GM19238 (cell line): ENCODE results near the gene UTS2B.

ENCODE experiments used
- DNase-seq: peaks from one replicate; pipeline ENCODE4 v3.0.0; 2011; ENCODE audit warnings: low spot score; ENCODE audit not compliant: insufficient read length

UTS2B gene

GRCh38 chr3:191353022-191353777 lies 22.9 kb upstream of the UTS2B start:
- no peak for DNase-seq

- DNase-seq = no peak
Measured at GRCh38 chr3:191352014-191352413, 21.7 kb upstream of the UTS2B start.

- DNase-seq = no peak
Measured at GRCh38 chr3:191350396-191351090, 20.2 kb upstream of the UTS2B start.

- no peak for DNase-seq
Measured at GRCh38 chr3:191348098-191348497, 17.8 kb upstream of the UTS2B start.

- no peak for DNase-seq
Measured at GRCh38 chr3:191347228-191347627, 16.9 kb upstream of the UTS2B start.

- DNase-seq = no peak
Measured at GRCh38 chr3:191345334-191345733, 15.0 kb upstream of the UTS2B start.

GRCh38 chr3:191343913-191344312 lies 13.6 kb upstream of the UTS2B start:
- no peak for DNase-seq

GRCh38 chr3:191343115-191343514 lies 12.8 kb upstream of the UTS2B start:
- no peak for DNase-seq

GRCh38 chr3:191342411-191342810 lies 12.1 kb upstream of the UTS2B start:
- DNase-seq = no peak

- no peak for DNase-seq
Measured at GRCh38 chr3:191342006-191342405, 11.7 kb upstream of the UTS2B start.

GRCh38 chr3:191340966-191341365 lies 10.6 kb upstream of the UTS2B start:
- DNase-seq = no peak

GRCh38 chr3:191340351-191340750 lies 10.0 kb upstream of the UTS2B start:
- no peak for DNase-seq

GRCh38 chr3:191339316-191339917 lies 9.1 kb upstream of the UTS2B start:
- no peak for DNase-seq

GRCh38 chr3:191338177-191338488 lies 7.8 kb upstream of the UTS2B start:
- DNase-seq = no peak

- DNase-seq = no peak
Measured at GRCh38 chr3:191336833-191337232, 6.5 kb upstream of the UTS2B start.

GRCh38 chr3:191334346-191334893 lies 4.1 kb upstream of the UTS2B start:
- no peak for DNase-seq

- DNase-seq = no peak
Measured at GRCh38 chr3:191333298-191333880, 3.1 kb upstream of the UTS2B start.

GRCh38 chr3:191331388-191331787 lies 1.1 kb upstream of the UTS2B start:
- DNase-seq = no peak

GRCh38 chr3:191330530-191331048 lies 263 bp upstream of the UTS2B start:
- no peak for DNase-seq

- DNase-seq = peak; percentile 72
Measured at GRCh38 chr3:191328962-191329653, 1.2 kb downstream of the UTS2B start, which contains the start of gene CCDC50. CCDC50 (plus strand) TSS chr3:191329394; CDS start chr3:191329675, 281 bp downstream.

- no peak for DNase-seq
Measured at GRCh38 chr3:191328383-191328961, 1.9 kb downstream of the UTS2B start.
